Natural killer cell treated with Interleukin-12 subunit alpha and Interleukin-12 subunit beta and Interleukin-15 and Interleukin-18, amount 100 ng/mL, for 72 hours (primary cell): ENCODE results near the gene CNKSR3. TPM values are rescaled to one million over a fixed set of nuclear protein-coding genes. Genes with fewer than 3 reads are reported as not detected.
A peak's percentile ranks its signal among the peaks of the same experiment; 100 is the strongest.

ENCODE experiments used
- ATAC-seq, 2 donors: fragments of 150-1000 bp; cut with Tn5 transposase in 1 of 2; sonication (Bioruptor Pico), chemical (Tn5 transposase) in 1 of 2; 2 replicates each; pipeline ENCODE4 v1.10.0; 2021
- DNase-seq: peaks from one replicate; pipeline ENCODE4 v3.0.0; 2022; ENCODE audit warnings: low spot score
- H3K27ac Mint-ChIP-seq, 2 donors: 1 replicate in 1 of 2; 2 replicates in 1 of 2; pipeline ENCODE4 v1.8.0; 2022; ENCODE audit warnings: mixed read lengths in 2 of 2, mild to moderate bottlenecking in 1 of 2, moderate library complexity in 1 of 2
- H3K27me3 Mint-ChIP-seq, 2 donors: 1 replicate in 1 of 2; 2 replicates in 1 of 2; pipeline ENCODE4 v1.8.0; 2022; ENCODE audit warnings: mixed read lengths in 2 of 2
- H3K36me3 Mint-ChIP-seq: one replicate; pipeline ENCODE4 v1.8.0; 2022; ENCODE audit warnings: mixed read lengths
- H3K4me1 Mint-ChIP-seq, 2 donors: 1 replicate in 1 of 2; 2 replicates in 1 of 2; pipeline ENCODE4 v1.8.0; 2022; ENCODE audit warnings: low read depth in 2 of 2, mixed read lengths in 2 of 2, mild to moderate bottlenecking in 1 of 2
- H3K4me3 Mint-ChIP-seq: one replicate; pipeline ENCODE4 v1.8.0; 2022; ENCODE audit warnings: mixed read lengths
- H3K9me3 Mint-ChIP-seq: 2 replicates; pipeline ENCODE4 v1.8.0; 2022; ENCODE audit warnings: mixed read lengths
- total RNA-seq, 2 donors: library from RNA; stranded (reverse); gene quantifications; one replicate each; pipeline ENCODE4 v1.2.3, GENCODE V29; 2022

Gene CNKSR3
- total RNA-seq, 2 donors from 2014 or later, result 0.20 TPM; not detected in 1

DNA sequence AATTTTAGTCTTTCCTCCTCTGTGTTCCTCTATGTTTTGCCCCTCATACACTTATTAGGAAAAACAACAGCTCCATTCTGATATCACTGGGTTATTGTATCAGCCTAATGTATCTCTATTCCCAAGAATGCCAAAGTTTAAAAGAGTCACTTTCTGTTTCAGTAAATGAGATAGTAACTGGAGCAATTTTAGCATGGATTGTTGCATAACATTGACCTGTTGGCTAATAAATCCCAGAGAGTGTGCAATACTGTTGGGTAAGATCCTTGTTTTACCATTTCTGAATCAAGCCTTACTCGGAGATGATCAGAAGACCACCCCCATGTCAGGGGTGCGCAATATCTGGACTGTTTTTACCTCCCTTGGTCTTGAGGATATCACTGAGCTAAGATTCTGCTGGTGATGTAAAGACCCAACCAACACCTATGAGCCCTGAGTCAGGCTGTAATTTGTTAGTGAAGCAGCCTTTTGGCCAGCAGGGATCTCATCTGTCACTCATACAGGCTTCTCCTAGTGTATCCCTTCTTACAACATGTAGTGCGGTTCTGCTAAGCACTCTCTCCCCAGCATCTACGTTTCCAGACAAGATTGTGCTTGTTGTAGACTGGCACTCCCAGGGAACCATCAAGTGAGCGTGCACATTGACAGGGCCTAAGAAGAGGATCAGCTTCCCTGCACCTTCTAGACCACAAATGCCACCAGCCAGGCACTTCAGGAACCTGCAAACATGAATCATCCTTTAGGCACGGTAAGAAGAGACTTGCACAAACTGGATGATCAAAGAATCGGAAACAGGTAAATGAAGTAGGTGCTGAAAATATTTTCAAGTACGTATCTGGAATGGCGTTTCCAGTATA, 142.4 kb downstream of the CNKSR3 start:
- ATAC-seq, result no peak
- Mint-ChIP-seq H3K27ac (no peak overlapping the region), H3K27me3 (peaks cover 6 to 14% of the 10 kb centered on the region in 2 donors), H3K4me3 (no peak overlapping the region), H3K4me1 (peaks cover 0 to 2% of the 10 kb centered on the region in 2 donors), H3K9me3 (no peaks in the 10 kb centered on the region), H3K36me3 (no peaks in the 10 kb centered on the region)
- no peak for DNase-seq

- H3K4me1 Mint-ChIP-seq, result peaks cover 0 to 2% of the 10 kb centered on the region in 2 donors
- no peak for ATAC-seq
- no peak overlapping the region for H3K27ac Mint-ChIP-seq
- peaks cover 7 to 16% of the 10 kb centered on the region in 2 donors for H3K27me3 Mint-ChIP-seq
- H3K36me3 Mint-ChIP-seq, result no peaks in the 10 kb centered on the region
- DNase-seq, result no peak
- H3K9me3 Mint-ChIP-seq, result no peaks in the 10 kb centered on the region
- H3K4me3 Mint-ChIP-seq, result no peak overlapping the region
Measured at GRCh38 chr6:154367336-154367735, 143.1 kb downstream of the CNKSR3 start.

DNA sequence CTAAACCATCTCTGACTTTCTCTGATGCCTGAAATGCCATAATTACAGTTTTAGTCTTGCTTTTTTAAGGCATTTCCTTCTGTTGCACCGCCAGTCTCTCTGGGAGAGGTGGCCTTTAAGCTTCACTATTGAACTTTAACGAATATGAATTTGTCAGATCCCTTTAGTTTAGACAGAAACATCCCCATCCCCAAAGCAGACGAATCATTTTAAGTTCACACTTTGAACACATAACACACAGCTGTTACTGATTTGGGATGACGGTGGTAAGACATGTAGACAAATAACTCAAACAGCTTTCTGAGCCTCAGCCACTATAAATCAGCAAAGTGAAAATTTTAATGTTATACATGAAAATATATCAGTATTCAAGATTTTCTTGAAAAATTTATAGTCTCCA, 146.7 kb downstream of the CNKSR3 start:
- Mint-ChIP-seq H3K27me3 (peaks cover 9 to 19% of the 10 kb centered on the region in 2 donors), H3K9me3 (no peaks in the 10 kb centered on the region), H3K4me1 (peaks cover 5 to 6% of the 10 kb centered on the region in 2 donors), H3K27ac (no peak overlapping the region), H3K4me3 (no peak overlapping the region), H3K36me3 (no peaks in the 10 kb centered on the region)
- no peak for DNase-seq
- ATAC-seq, result no peak

GRCh38 chr6:154361476-154361875, 149.0 kb downstream of the CNKSR3 start:
- no peaks in the 10 kb centered on the region for H3K9me3 Mint-ChIP-seq
- peaks cover 13 to 34% of the 10 kb centered on the region in 2 donors for H3K27me3 Mint-ChIP-seq
- DNase-seq, result no peak
- H3K4me3 Mint-ChIP-seq, result no peak overlapping the region
- ATAC-seq, result no peak
- no peaks in the 10 kb centered on the region for H3K36me3 Mint-ChIP-seq
- H3K4me1 Mint-ChIP-seq, result peaks cover 10 to 16% of the 10 kb centered on the region in 2 donors
- no peak overlapping the region for H3K27ac Mint-ChIP-seq

DNA sequence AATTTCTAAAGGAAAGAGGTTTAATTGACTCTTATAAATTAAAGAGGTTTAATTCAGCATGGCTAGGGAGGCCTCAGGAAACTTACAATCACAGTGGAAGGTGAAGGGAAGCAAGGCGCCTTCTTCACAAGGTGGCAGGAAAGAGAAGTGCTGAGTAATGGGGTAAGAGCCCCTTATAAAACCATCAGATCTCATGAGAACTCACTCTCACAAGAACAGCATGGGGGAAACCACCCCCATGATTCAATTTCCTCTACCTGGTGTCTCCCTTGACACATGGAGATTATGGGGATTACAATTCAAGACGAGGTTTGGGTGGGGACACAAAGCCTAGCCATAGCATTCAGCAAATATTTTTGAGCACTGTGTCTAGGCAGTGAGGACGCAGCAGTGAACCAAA, 150.0 kb downstream of the CNKSR3 start:
- no peak for DNase-seq
- Mint-ChIP-seq H3K9me3 (no peaks in the 10 kb centered on the region), H3K27me3 (peaks cover 16 to 39% of the 10 kb centered on the region in 2 donors), H3K36me3 (no peaks in the 10 kb centered on the region), H3K4me1 (peaks cover 14 to 26% of the 10 kb centered on the region in 2 donors), H3K27ac (no peak overlapping the region), H3K4me3 (no peak overlapping the region)
- ATAC-seq, result no peak

GRCh38 chr6:154359679-154360078, 150.8 kb downstream of the CNKSR3 start:
- DNase-seq (no peak), ATAC-seq (no peak)
- Mint-ChIP-seq H3K27ac (no peak overlapping the region), H3K27me3 (peaks cover 18 to 44% of the 10 kb centered on the region in 2 donors), H3K4me1 (peaks cover 19 to 34% of the 10 kb centered on the region in 2 donors), H3K4me3 (no peak overlapping the region), H3K9me3 (peaks cover 4% of the 10 kb centered on the region), H3K36me3 (peaks cover 5% of the 10 kb centered on the region)

- H3K4me1 Mint-ChIP-seq, result peaks cover 24 to 40% of the 10 kb centered on the region in 2 donors
- H3K4me3 Mint-ChIP-seq, result peak overlapping the region; percentile 3
- peaks cover 22 to 50% of the 10 kb centered on the region in 2 donors for H3K27me3 Mint-ChIP-seq
- H3K36me3 Mint-ChIP-seq, result peaks cover 10% of the 10 kb centered on the region
- H3K9me3 Mint-ChIP-seq, result peaks cover 9% of the 10 kb centered on the region
- no peak overlapping the region for H3K27ac Mint-ChIP-seq
- DNase-seq (no peak), ATAC-seq (no peak)
Measured at GRCh38 chr6:154359161-154359574, 151.3 kb downstream of the CNKSR3 start.

DNA sequence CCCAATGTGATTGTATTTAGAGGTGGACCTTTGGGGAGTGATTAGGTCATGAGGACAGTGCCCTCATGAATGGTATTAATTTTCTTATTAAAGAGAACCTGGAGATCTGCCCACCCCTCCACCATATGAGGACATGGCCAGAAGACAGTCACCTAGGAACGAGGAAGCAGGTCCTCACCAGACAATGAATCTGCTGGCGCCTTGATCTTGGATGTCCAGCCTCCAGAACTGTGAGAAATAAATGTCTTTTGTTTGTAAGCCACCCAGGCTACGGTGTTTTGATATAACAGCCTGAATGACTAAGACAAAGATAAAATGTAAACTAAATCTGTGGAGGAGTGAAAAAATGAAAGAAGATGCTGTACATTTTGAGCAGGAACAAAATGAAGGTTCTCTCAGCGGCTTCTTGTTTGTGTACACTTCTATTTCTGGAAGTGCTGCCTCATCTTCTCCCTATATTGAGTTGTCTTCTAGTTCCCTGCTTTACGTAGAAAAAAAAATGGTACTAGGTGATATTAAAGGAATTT, 152.4 kb downstream of the CNKSR3 start:
- no peak for ATAC-seq
- Mint-ChIP-seq H3K27me3 (peaks cover 23 to 46% of the 10 kb centered on the region in 2 donors), H3K36me3 (peaks cover 13% of the 10 kb centered on the region)

GRCh38 chr6:154356690-154357089, 153.8 kb downstream of the CNKSR3 start, which contains the start of gene IPCEF1:
Gene IPCEF1, minus strand, starts transcription at chr6:154356803. Its CDS starts 90,856 bp downstream, at chr6:154265947.
- Mint-ChIP-seq H3K4me1 (peaks cover 37 to 62% of the 10 kb centered on the region in 2 donors), H3K36me3 (peaks cover 13% of the 10 kb centered on the region), H3K4me3 (peak within 1 kb of the TSS; percentile 79), H3K9me3 (peaks cover 11% of the 10 kb centered on the region), H3K27ac (peak within 1 kb of the TSS; percentile 42 to 46), H3K27me3 (peaks cover 24 to 38% of the 10 kb centered on the region in 2 donors)
- ATAC-seq (no peak), DNase-seq (no peak)

More for the DNA sequence above, 152.4 kb downstream of the CNKSR3 start:
- Mint-ChIP-seq H3K4me1 (peaks cover 27 to 49% of the 10 kb centered on the region in 2 donors), H3K9me3 (peaks cover 11% of the 10 kb centered on the region), H3K4me3 (no peak overlapping the region), H3K27ac (no peak overlapping the region)
- no peak for DNase-seq

GRCh38 chr6:154356113-154356512, 154.4 kb downstream of the CNKSR3 start:
- H3K4me3 Mint-ChIP-seq, result peak overlapping the region; percentile 79
- peaks cover 38 to 64% of the 10 kb centered on the region in 2 donors for H3K4me1 Mint-ChIP-seq
- H3K27ac Mint-ChIP-seq, result peak overlapping the region; percentile 42 to 46
- no peak for ATAC-seq
- DNase-seq, result no peak
- peaks cover 11% of the 10 kb centered on the region for H3K9me3 Mint-ChIP-seq
- H3K36me3 Mint-ChIP-seq, result peaks cover 13% of the 10 kb centered on the region
- H3K27me3 Mint-ChIP-seq, result peaks cover 25 to 38% of the 10 kb centered on the region in 2 donors

GRCh38 chr6:154354265-154354777, 156.2 kb downstream of the CNKSR3 start:
- peaks cover 37 to 64% of the 10 kb centered on the region in 2 donors for H3K4me1 Mint-ChIP-seq

GRCh38 chr6:154353626-154354025, 156.9 kb downstream of the CNKSR3 start:
- Mint-ChIP-seq H3K4me1 (peaks cover 32 to 58% of the 10 kb centered on the region in 2 donors), H3K27me3 (peaks cover 28 to 33% of the 10 kb centered on the region in 2 donors), H3K9me3 (peaks cover 11% of the 10 kb centered on the region), H3K36me3 (peaks cover 13% of the 10 kb centered on the region), H3K27ac (peak overlapping the region; percentile 42 to 46), H3K4me3 (no peak overlapping the region)
- no peak for DNase-seq
- no peak for ATAC-seq

More at GRCh38 chr6:154354265-154354777, 156.2 kb downstream of the CNKSR3 start:
- Mint-ChIP-seq H3K9me3 (peaks cover 11% of the 10 kb centered on the region), H3K27ac (peak overlapping the region; percentile 42 to 46), H3K4me3 (peak overlapping the region; percentile 79), H3K36me3 (peaks cover 13% of the 10 kb centered on the region), H3K27me3 (peaks cover 27 to 38% of the 10 kb centered on the region in 2 donors)
- ATAC-seq (peak in 1 of 2 donors; percentile 37), DNase-seq (no peak)

- peaks cover 27 to 29% of the 10 kb centered on the region in 2 donors for H3K27me3 Mint-ChIP-seq
- DNase-seq (peak; percentile 66), ATAC-seq (peak; percentile 81 to 86)
- peak overlapping the region; percentile 70 for H3K4me3 Mint-ChIP-seq
- H3K4me1 Mint-ChIP-seq, result peaks cover 32 to 53% of the 10 kb centered on the region in 2 donors
- H3K27ac Mint-ChIP-seq, result peak overlapping the region; percentile 40 to 65
- peaks cover 11% of the 10 kb centered on the region for H3K9me3 Mint-ChIP-seq
- peaks cover 13% of the 10 kb centered on the region for H3K36me3 Mint-ChIP-seq
Measured at GRCh38 chr6:154352898-154353585, 157.4 kb downstream of the CNKSR3 start.
